Gastrocnemius medialis (tissue), 4 donors: ENCODE measurements around the gene OSTM1.

Source experiments
- POLR2A ChIP-seq, 2 donors: fragments of 450-650 bp; IDR thresholded peaks; one replicate each; pipeline ENCODE4 v1.6.1; 2017; ENCODE audit warnings: antibody characterized with exemption in 2 of 2, mild to moderate bottlenecking in 2 of 2, moderate library complexity in 2 of 2
- TF ChIP-seq, protein P1 (sequence below), 5 experiments: fragments of 450-650 bp in 3 of 5; fragments of 200-600 bp in 2 of 5; sonication (generic) in 2 of 5; IDR thresholded peaks in 4 of 5; conservative IDR thresholded peaks in 1 of 5; 1 replicate in 4 of 5; 2 replicates in 1 of 5; pipeline ENCODE4 v1.5.1; 2016 to 2019; ENCODE audit warnings: antibody characterized with exemption in 5 of 5, mild to moderate bottlenecking in 3 of 5, moderate library complexity in 3 of 5

DNA sequence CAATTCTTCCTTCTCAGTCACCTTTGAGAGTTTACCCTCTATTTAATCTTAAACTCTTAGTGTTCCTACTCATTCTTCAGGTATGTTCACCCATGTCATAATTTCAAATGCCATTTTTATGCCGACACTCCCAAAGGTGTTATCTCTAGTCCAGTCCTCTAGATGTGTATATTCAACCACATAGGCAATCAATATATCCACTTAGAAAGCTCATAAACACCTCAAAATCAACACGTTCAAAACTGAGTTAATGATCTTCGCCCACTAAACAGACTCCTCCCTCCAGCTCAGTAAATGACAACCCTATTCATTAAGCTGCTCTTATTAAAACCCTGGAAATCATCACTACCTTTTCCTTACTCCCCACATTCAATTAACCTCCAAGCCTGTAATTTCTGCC is 6.4 kb downstream of the OSTM1 start:
- TF ChIP-seq, protein P1, sequence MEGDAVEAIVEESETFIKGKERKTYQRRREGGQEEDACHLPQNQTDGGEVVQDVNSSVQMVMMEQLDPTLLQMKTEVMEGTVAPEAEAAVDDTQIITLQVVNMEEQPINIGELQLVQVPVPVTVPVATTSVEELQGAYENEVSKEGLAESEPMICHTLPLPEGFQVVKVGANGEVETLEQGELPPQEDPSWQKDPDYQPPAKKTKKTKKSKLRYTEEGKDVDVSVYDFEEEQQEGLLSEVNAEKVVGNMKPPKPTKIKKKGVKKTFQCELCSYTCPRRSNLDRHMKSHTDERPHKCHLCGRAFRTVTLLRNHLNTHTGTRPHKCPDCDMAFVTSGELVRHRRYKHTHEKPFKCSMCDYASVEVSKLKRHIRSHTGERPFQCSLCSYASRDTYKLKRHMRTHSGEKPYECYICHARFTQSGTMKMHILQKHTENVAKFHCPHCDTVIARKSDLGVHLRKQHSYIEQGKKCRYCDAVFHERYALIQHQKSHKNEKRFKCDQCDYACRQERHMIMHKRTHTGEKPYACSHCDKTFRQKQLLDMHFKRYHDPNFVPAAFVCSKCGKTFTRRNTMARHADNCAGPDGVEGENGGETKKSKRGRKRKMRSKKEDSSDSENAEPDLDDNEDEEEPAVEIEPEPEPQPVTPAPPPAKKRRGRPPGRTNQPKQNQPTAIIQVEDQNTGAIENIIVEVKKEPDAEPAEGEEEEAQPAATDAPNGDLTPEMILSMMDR (IDR thresholded peaks at IDR 0.05 in 4 of 5, conservative IDR thresholded peaks at IDR 0.05 in 1 of 5) = no peak
- no peak for TF ChIP-seq POLR2A (IDR thresholded peaks at IDR 0.05)
